ENCODE measurements around the gene GPRIN1.

Gene GPRIN1

GRCh38 chr5:176609724-176610434, at the start of gene GPRIN1:
TSS of gene GPRIN1 (minus strand) at chr5:176610156. CDS start at chr5:176599834, 10,322 bp downstream.
- peak; percentile 89 for DNase-seq

GRCh38 chr5:176659512-176659839, 49.5 kb upstream of the GPRIN1 start:
- no peak for DNase-seq

- peak; percentile 38 for DNase-seq
Measured at GRCh38 chr5:176658817-176659511, 49.0 kb upstream of the GPRIN1 start.

GRCh38 chr5:176658007-176658599, 48.1 kb upstream of the GPRIN1 start:
- DNase-seq = peak; percentile 85

GRCh38 chr5:176656467-176656990, 46.6 kb upstream of the GPRIN1 start:
- DNase-seq = no peak

- DNase-seq = no peak
Measured at GRCh38 chr5:176654856-176655255, 44.9 kb upstream of the GPRIN1 start.

- DNase-seq = peak; percentile 55
Measured at GRCh38 chr5:176653401-176654385, 43.7 kb upstream of the GPRIN1 start.

- DNase-seq = no peak
Measured at GRCh38 chr5:176652136-176652535, 42.2 kb upstream of the GPRIN1 start.

- DNase-seq = no peak
Measured at GRCh38 chr5:176651472-176651980, 41.6 kb upstream of the GPRIN1 start.

- no peak for DNase-seq
Measured at GRCh38 chr5:176650354-176650884, 40.5 kb upstream of the GPRIN1 start.

GRCh38 chr5:176648474-176649194, 38.7 kb upstream of the GPRIN1 start:
- DNase-seq = no peak

GRCh38 chr5:176647843-176648473, 38.0 kb upstream of the GPRIN1 start:
- peak; percentile 69 for DNase-seq

GRCh38 chr5:176647030-176647842, 37.3 kb upstream of the GPRIN1 start, which contains the start of gene TSPAN17:
TSS of gene TSPAN17 (plus strand) at chr5:176647484. CDS start at chr5:176647616, 132 bp downstream.
- DNase-seq = peak; percentile 100

GRCh38 chr5:176646707-176647029, 36.7 kb upstream of the GPRIN1 start:
- no peak for DNase-seq

GRCh38 chr5:176646049-176646706, 36.2 kb upstream of the GPRIN1 start:
- no peak for DNase-seq

GRCh38 chr5:176644878-176645670, 35.1 kb upstream of the GPRIN1 start:
- no peak for DNase-seq

- no peak for DNase-seq
Measured at GRCh38 chr5:176644294-176644693, 34.3 kb upstream of the GPRIN1 start.

- no peak for DNase-seq
Measured at GRCh38 chr5:176643491-176644219, 33.7 kb upstream of the GPRIN1 start.

Measured in DMS53 (cell line).